ENCODE data around the gene SHISA9.

GRCh38 chr16:12942861-12943260 lies 41.5 kb downstream of the SHISA9 start:
- TF ChIP-seq CTCF (IDR thresholded peaks at IDR 0.05) = no peak
- TF ChIP-seq EP300 (IDR thresholded peaks at IDR 0.05) = no peak
- TF ChIP-seq POLR2A (IDR thresholded peaks at IDR 0.05; ENCODE audit: low read depth) = no peak

Measured in esophagus muscularis mucosa (tissue), 4 donors.